T-helper 2 cell treated with Interferon-gamma antibody and Interleukin-4, amounts not matched to agents 100 ng/mL and 5 ng/mL, for 36 hours (primary cell): Measurements from ENCODE around the gene BSDC1. TPM values are rescaled to one million over a fixed set of nuclear protein-coding genes. Genes with fewer than 3 reads are reported as not detected.
"Not testable (repeated sequence)": the region's sequence is repeated elsewhere in the genome, so short reads cannot be mapped to it uniquely, and the experiment has no call there.

Experiments used
- intact Hi-C: fragments of 100-400 bp; cut with micrococcal nuclease; formaldehyde crosslinking; loops from one replicate; pipeline ENCODE4 v1.15.1; 2023
- total RNA-seq: library from RNA; stranded (reverse); gene quantifications from 2 replicates; pipeline ENCODE4 v1.2.3, GENCODE V29; 2022

Gene BSDC1
- total RNA-seq, 1 donor from 2014 or later: 49.9 TPM

DNA sequence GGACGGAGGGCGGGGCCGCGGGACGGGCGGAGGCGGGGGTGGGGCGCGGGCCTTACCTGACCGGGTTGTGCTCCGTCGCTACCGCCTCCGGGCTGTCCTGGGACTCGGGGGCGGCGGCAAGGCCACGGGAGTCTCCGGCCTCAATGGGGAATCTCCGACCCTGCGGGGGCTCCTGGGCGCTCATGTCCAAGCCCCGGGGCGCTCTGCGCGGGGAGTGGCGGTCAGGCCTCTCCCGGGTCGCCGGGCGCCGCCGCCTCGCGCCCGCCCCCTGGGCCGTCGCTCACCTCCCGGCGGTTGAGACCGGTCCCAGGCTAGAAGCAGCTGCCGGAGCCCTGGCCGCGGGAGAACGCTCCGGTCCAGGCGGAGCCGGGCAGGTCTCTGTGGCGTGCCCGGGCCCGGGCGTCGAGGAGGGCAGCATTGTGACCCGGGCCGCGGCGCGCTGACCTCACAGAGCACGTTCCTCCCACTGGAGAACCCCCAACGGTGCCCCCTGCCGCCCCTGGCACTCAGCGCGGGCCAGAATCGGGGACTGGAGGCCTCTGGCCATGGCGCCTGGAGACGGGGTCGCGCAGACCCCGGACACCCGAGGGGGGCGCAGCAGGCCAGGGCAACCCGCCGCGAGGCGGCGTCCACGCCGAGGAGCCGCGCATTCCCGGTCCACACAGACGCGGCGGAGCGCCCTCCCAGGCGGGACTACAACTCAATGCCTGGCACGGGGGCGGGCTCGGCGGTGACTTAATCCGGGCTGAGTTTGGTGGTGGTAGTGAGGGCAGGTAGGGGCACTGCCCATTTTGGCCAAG, 32.4 kb downstream of the BSDC1 start:
- intact Hi-C loops: no loop called here

DNA sequence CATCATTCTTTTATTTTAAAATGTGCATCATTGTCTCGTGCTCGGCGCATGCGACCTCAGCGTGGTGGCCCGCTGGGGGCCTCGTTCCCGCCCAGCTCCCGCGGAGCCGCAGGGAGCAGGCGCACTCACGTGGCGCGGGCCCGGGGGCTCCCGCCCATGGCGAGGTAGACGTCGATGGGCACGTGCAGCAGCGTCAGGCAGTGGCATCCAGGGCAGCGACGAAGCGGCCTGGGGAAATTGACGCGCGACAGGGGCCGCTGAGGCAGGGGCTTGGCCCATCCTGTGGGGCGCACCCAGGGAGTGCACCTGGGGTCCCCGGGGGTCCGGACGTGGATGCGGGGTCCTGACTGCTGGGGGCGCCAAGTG, 33.0 kb downstream of the BSDC1 start:
- intact Hi-C loops: no loop called here

DNA sequence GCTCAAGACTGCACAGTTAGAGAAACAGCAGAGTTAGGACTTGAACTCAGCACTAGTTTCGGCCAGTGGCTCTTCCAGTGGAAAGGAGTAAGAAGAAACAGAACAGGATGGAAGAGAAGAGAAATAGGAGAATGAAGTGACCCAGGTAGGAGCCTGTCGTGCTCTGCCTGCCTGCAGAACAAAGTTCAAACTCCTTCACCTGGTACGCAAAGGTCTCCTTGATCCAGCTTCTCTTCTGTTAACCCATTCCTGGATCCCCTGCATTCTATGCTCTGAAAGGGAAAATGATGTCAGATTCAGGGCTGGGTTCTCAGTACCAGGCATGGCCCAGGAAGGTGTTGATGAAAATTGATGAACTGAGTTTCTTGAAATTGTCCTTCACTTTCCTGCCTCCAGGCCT, 35.8 kb downstream of the BSDC1 start:
- intact Hi-C loops: no loop called here

DNA sequence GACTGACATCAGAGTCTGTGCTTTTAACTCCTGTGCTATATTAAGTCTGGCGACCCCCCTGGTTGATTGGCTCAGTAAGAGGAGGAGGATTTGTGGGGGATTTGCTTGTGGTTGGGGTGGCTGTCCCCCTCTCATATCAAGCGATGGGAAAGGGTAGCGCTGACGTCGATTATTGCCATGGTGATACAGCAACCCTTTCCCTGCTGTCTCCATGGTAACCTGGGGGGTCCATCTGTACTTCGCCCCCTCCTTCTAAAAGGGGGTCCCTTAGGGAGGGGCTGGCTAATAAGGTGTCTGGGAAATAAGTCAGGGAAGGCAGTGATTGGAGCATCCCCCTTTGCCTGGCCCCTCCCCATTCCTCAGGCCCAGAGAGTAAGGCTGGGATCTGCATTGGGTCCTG, 36.6 kb downstream of the BSDC1 start:
- intact Hi-C loops: no loop called here

DNA sequence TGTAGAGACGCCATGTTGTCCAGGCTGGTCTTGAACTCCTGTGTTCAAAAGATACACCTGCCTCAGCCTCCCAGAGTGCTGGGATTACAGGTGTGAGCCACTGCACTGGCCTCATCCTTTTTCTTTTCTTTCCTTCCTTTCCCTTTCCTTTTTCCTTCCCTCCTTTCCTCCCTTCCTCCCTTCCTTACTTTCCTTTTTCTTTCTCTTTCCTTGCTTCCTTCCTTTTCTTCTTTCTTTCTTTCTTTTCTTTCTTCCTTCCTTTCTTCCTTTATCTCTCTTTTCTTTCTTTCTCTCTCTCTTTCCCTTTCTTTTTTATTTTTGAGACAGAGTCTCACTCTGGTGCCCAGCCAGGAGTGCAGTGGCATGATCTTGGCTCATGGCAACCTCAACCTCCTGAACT, 37.8 kb downstream of the BSDC1 start:
- intact Hi-C loops: no loop called here

DNA sequence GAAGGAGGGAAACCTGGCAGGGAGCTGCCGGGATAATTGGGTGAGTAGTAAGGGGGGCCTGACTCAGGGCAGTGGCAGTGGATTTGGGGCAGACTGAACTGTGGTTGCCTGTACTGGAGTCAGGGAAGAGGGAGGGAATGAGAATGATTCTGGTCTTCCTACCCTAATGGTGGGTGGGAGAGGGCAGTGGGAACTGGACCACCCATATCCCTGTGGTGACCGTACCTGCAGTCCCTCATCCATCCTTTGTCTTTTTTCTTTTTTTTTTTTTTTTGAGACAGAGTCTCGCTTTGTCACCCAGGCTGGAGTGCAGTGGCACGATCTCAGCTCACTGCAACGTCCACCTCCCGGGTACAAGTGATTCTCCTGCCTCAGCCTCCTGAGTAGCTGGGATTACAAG, 38.5 kb downstream of the BSDC1 start:
- intact Hi-C loops: not testable (repeated sequence)

DNA sequence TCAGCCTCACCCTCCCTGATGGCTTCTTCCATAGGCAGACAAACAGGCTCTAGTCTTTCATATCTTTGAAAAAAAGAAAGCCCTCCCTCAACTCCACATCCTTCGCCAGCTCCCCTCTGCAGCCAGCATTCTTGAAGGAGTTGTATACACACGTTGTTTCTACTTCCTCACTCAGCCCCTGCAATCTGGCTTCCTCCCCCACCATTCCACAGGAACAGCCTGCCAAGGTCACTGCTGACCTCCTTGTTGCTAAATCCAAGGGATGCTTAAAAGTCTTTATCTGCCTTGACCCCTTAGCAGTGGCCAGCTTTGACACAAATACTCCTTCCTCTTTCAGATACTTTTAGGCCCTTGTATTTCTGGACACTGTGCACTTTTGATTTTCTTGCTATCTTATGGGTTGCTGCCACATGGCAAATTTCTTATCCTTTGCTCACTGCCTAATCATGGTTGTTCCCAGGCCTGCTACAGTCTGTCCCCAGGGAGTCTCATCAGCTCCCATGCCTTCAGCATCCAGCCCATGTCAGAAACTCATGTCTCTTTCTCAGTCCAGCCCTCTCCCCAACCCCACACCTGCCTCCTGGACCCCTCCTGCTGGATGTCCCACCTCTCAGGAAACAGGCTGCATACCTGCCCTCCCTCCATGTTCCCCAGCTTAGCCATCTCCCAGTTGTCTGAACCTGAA, 40.2 kb downstream of the BSDC1 start:
- intact Hi-C loops: no loop called here

DNA sequence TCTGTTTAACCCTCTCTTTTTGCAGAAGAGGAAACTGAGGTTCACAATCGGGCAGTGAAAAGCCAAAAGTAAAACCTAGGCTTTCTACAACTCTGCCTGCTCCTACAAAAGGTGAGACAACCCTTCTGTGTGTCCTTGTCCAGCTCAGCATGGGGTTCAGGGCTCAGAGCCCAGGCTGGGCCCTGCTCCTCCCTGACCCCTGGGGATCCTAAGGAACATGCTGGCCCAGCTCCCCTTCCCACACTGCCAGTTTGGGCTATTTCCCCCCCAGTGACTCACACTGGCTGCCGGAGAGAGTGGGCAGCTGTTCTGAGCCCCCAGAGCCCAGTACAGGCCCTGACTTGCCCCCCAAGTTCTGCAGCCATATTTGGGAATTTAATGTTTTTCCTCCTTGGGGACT, 40.8 kb downstream of the BSDC1 start:
- intact Hi-C loops: no loop called here

DNA sequence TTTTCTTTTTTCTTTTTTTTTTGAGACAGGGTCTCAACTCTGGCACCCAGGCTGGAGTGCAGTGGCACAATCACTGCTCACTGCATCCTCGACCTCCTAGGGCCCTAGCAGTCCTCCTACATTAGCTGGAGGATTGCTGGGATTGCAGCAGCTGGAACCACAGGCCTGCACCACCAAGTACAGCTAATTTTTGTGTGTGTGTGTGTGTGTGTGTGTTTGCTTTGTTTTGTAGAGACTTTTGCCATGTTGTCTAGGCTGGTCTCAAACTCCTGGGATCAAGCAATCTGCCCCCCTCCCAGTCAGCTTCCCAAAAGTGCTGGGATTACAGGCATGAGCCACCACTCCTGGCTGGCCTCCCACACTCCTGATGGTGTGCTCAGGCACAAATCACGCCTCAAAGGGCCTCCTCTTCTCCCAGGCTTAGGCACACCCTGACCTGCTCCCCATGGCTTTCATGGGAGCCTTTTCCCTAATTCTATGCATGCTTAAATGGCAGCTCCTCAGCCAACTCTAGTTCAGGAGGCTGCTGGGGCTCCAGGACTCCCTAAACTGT, 41.3 kb downstream of the BSDC1 start:
- intact Hi-C loops: no loop called here

DNA sequence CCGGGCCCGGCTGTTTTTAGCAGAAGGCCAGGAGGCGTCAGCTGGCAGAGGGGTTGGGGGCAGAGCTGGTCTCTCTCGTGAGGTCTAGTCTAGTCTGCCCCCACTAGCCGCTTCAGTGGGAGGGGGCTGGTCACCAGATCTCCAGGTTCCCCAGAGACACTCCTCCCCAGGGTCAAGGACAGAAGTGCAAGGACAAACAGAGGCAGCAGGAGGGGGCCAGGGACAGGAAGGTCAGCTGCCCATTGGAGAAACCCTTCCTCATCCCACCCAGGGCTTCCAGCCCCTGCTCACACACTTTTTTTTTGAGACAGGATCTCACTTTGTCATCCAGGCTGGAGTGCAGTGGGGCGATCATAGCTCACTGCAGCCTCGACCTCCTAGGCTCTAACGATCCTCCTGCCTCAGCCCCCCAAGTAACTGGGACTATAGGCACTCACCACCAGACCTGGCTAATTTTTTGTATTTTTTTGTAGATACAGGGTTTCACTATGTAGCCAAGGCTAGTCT, 41.9 kb downstream of the BSDC1 start:
- intact Hi-C loops: no loop called here

DNA sequence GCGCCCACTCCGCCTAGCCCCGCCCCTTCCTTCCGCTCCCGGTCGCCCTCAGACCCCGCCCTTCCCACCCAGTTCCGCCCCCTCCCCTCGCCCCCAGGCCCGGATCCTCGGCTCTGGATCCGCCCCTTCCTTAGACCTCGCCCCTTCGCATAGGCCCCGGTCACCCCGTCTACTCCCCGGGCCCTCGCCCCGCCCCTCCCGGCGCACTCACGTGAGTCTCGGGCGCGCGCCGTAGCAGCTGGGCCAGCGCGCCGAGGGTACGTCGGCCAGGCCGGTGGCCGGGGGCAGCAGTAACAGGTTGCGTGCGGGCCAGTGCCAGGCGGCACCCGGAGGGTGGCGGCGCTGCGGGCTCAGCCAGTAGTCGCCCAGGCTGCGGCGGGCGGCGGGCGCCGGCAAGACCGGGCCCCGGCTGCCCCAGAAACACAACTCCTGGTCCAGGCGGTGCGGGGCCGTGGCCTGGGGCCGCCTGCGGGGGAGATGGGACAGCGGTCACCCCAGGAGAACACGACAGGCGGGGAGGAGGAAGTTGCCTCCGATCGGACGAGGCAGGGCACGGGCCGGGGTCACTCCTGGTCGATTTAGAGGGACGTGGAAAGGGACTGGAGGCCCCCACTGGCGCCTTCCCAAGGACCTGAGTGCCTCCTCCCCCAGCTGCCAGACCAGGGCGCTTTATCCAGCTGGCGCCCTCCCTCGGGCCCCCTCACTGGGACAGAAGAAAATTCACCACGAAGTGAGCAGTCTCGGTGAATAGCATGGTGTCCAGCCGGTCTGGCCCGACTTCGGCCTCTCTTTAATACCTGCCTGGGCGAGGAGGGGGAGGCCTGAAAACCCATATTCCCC, 42.6 kb downstream of the BSDC1 start:
- intact Hi-C loops: loop anchor here (1.0 kb wide), 3 partner anchors 16 to 278 kb away; partner anchors contain the start of gene BSDC1

DNA sequence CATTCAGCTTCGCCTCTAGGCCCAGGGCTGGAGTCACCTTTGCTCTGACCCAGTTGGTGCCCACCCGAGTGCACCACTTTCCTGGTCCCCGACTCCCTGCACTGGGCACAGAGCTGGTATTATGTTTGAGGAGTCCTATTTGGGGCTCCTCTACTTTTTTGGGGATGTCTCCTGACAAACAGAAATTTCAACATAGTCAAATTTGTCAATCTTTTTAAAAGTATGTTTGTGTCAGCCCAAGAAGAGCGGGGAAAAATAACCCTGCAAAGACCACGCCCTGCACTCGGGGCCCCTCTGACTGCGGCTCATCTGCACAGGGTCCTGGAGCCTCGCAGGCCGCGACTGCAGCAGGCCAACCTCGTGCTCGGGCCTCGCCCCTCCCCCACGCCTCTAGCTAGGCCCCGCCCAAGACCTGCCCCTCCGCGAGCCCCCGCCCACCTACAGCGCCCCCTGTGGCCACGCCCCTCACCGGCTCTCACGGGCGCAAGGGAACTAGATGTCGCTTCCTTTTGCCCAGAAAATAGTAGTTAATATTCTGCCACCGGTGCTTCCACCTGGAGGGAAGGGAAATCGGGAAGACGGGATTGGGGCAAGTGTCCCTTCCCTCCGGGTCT, 43.3 kb downstream of the BSDC1 start:
- intact Hi-C loops: loop anchor here (1.0 kb wide), 3 partner anchors 16 to 278 kb away; partner anchors contain the start of gene BSDC1

DNA sequence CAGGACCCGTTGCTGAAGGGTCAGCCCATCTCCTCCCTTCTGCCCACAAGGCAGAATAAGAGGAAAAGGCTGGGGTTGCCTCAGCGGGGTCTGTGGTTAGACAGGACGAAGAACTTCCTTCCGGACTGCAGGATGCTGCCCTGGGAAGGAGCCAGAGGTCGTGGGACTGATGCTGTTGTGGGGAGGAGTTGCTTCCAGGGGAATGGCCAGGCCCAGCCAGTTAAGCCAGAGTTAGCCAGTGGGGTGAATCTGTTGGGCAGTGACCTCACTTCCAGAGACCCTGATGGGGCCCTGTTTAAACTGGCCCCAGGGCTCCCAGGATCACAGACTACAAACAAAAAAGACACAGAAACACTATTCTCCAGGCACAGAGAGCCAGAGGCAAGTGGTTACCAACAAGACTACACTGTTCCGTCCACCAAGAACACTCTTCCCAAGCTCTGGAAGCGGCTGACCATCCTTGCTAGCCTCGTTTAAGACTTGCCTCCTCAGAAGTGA, 45.0 kb downstream of the BSDC1 start:
- intact Hi-C loops: no loop called here

DNA sequence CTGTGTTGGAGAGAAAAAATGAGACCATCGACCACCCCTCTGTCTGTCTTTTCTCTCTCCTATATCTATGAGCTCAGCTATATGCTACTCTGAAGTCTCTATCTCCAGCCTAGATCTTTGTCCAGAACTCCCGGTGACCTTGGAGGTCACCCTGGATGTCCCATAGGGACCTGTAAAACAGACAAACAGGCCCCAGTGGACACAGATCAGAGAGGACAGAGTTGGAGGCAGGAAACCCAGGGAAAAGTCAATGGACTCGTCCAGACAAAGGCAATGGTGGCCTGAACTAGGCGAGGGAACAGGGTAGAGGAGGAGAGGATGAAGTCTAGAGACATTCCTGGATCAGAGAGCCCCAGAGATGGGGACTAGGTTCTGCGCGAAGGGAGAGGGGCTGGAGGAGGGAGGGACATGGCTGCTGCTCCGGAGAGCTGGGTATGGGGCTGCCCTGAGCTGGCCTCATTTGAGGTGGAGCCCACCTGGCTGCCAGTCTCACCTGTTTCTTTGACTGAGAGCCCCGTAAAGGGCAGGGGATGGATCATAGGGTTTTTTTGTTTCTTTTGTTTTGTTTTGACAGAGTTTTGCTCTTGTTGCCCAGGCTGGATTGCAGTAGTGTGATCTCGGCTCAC, 47.6 kb downstream of the BSDC1 start:
- intact Hi-C loops: no loop called here

DNA sequence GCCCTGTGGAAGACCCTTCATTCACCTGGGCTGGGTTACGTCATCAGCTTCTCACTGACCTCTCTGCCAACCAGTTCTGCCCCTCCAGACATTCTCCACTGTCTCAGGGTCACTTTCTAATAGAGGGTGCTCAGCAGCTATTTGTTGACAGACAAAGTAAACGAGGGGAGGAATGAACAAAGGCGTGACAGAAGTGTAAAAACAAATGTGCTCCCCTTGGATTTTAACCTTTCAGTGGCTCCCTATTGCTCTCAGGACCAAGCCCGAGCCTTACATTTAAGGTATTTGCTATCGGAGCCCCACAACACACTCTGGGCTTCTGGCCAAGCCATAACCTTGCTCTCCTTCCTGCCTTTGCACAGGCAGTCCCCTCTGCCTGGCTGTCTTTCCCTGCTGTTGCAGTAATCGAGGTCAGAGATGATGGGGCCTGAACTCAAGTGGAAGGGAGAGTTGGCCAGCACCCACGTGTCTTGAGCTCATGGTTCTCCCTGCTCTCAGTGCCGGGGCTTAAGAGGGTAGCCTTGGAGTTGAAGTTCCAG, 48.9 kb downstream of the BSDC1 start:
- intact Hi-C loops: no loop called here

DNA sequence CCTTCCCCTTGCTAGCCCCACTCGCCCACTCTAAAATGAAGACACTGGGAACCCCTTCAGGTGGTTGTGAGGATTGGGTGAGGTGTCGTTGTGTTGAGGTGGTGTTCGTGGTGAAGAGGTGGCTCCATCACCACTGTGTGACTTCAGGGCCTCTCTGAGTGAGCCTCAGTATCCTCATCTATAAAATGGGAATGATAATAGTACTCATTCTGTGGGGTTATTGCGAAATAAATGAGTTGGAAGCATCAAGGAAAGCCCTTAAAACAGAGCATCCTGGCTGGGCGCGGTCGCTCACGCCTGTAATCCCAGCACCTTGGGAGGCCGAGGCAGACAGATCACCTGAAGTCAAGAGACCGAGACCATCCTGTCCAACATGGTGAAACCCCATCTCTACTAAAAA, 51.5 kb downstream of the BSDC1 start:
- intact Hi-C loops: no loop called here

DNA sequence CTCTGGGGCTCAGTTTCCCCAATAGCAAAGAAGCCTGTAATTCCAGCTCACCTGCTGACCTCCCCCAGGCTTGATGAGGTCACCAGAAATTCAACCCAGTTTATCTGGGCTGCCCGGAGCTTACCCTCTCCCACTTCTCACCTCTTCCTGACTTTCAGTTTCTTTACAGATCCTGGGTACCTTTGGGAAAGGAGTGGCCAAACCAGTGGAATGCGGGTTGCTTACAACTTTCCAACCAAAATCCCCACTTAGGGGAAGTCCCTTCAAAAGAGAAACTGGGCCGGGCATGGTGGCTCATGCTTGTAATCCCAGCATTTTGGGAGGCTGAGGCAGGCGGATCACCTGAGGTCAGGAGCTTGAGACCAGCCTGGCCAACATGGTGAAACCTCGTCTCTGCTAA, 52.3 kb downstream of the BSDC1 start:
- intact Hi-C loops: no loop called here

DNA sequence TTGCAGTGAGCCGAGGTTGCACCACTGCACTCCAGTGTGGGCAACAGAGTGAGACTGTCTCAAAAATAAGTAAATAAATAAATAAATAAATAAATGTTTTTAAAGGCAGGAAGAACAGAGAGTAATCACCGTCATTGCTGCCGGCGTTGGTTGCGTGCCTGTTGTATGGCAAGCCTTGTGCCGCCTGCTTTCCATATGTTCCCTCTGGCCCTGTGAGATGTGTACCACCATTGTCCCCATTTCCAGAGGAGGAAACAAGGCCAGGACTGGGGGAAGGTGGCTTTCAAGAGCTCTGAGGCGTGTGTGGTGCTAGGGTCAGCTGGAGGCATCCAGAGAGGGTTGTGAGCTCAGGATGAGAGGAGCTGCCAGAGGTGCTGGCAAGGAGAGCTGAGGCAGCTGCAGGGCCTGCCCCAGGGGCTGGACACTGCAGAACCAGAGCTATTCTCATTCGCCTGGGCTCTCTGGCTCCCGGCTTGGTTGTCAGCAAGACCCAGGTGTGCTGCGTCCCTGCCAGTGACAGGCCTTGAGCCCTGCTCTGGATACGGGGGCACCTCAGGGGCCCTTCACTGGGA, 53.0 kb downstream of the BSDC1 start:
- intact Hi-C loops: no loop called here

DNA sequence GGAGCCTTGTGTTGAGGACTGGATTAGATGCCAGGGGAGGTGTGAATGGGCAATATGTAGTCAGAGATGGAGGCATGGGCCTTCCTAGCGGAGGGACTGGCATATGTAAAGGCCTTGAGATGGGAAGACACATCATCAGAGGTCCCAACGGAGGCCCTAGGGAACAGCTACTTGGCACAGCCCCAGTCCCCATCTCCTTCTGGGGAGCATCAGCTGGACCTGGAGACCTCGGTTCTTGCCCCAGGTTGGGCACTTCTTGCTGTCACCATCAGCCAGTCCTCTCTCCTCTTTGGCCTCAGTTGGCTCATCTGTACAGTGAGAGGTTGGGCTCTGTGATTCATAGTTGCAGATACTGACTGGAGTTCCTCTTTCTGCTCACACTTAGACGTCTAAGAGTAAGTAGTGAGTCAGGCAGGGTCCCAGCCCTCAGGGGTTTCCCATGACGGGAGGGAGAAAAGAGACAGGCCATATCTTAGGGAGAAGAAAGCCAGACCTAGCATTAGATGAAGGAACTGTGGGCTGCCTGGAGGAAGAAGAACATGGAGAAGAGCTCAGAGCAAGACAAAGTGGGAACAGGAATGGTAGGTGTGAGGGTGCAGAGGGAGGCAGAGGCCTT, 54.8 kb downstream of the BSDC1 start:
- intact Hi-C loops: loop anchor here (5.0 kb wide), 2 partner anchors 47 to 87 kb away; partner anchors contain the start of genes HDAC1 and LCK
